HL-60 (cell line): Measurements from ENCODE around the gene ARL3.

Experiments
- DNase-seq, 2 experiments: peaks; one replicate each; pipeline ENCODE4 v3.0.0-alpha.2; 2010 to 2020; ENCODE audit warnings: low read depth in 1 of 2, low spot score in 1 of 2
- H3K27ac ChIP-seq: fragments of 250-450 bp; sonication (Bioruptor Pico); replicated peaks from 2 replicates; pipeline ENCODE4 v1.5.1; 2020; ENCODE audit warnings: mild to moderate bottlenecking, moderate library complexity
- H3K27me3 ChIP-seq: fragments of 250-450 bp; sonication (Bioruptor Pico); 2 replicates; pipeline ENCODE4 v1.5.1; 2021; ENCODE audit warnings: mild to moderate bottlenecking, moderate library complexity; ENCODE audit not compliant: insufficient read depth, poor library complexity, severe bottlenecking
- H3K4me3 ChIP-seq: replicated peaks from 2 replicates; pipeline ENCODE4 v1.5.1; 2011; ENCODE audit warnings: mild to moderate bottlenecking, control low read depth, low read length; ENCODE audit not compliant: insufficient read depth
- CTCF ChIP-seq: IDR thresholded peaks from one replicate; pipeline ENCODE4 v1.5.1; 2011; ENCODE audit warnings: low read length, control low read depth, inconsistent platforms; ENCODE audit not compliant: insufficient read depth
- GABPA ChIP-seq: IDR thresholded peaks from 2 replicates; pipeline ENCODE4 v1.6.1; 2012; ENCODE audit warnings: low read depth
- POLR2AphosphoS5 ChIP-seq: IDR thresholded peaks from 2 replicates; pipeline ENCODE4 v1.6.1; 2012; ENCODE audit warnings: low read depth
- SPI1 ChIP-seq: IDR thresholded peaks from 2 replicates; pipeline ENCODE4 v1.6.1; 2012; ENCODE audit warnings: low read depth, mild to moderate bottlenecking, borderline replicate concordance
- TF ChIP-seq, protein P1 (sequence below): IDR thresholded peaks from 2 replicates; pipeline ENCODE4 v1.6.1; 2012; ENCODE audit warnings: low read depth; ENCODE audit not compliant: insufficient replicate concordance

The ARL3 gene

GRCh38 chr10:102657984-102658724 is 56.0 kb downstream of the ARL3 start:
- Histone ChIP-seq H3K27ac (peak overlapping the region; percentile 31; the same call in 1 of the 2 replicates), H3K4me3 (no peak overlapping the region), H3K27me3 (no peaks in the 10 kb centered on the region)
- DNase-seq = peak in 1 of 2 experiments; percentile 56
- TF ChIP-seq POLR2AphosphoS5 = no peak
- no peak for TF ChIP-seq CTCF
- peak; percentile 62; the same call in 1 of the 2 replicates for TF ChIP-seq SPI1
- peak; percentile 33; the same call in 1 of the 2 replicates for TF ChIP-seq GABPA
- TF ChIP-seq, protein P1, sequence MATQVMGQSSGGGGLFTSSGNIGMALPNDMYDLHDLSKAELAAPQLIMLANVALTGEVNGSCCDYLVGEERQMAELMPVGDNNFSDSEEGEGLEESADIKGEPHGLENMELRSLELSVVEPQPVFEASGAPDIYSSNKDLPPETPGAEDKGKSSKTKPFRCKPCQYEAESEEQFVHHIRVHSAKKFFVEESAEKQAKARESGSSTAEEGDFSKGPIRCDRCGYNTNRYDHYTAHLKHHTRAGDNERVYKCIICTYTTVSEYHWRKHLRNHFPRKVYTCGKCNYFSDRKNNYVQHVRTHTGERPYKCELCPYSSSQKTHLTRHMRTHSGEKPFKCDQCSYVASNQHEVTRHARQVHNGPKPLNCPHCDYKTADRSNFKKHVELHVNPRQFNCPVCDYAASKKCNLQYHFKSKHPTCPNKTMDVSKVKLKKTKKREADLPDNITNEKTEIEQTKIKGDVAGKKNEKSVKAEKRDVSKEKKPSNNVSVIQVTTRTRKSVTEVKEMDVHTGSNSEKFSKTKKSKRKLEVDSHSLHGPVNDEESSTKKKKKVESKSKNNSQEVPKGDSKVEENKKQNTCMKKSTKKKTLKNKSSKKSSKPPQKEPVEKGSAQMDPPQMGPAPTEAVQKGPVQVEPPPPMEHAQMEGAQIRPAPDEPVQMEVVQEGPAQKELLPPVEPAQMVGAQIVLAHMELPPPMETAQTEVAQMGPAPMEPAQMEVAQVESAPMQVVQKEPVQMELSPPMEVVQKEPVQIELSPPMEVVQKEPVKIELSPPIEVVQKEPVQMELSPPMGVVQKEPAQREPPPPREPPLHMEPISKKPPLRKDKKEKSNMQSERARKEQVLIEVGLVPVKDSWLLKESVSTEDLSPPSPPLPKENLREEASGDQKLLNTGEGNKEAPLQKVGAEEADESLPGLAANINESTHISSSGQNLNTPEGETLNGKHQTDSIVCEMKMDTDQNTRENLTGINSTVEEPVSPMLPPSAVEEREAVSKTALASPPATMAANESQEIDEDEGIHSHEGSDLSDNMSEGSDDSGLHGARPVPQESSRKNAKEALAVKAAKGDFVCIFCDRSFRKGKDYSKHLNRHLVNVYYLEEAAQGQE = no peak

- H3K27me3 ChIP-seq = no peaks in the 10 kb centered on the region
- no peak overlapping the region for H3K4me3 ChIP-seq
- TF ChIP-seq GABPA (no peak), POLR2AphosphoS5 (no peak), CTCF (no peak), SPI1 (no peak)
- TF ChIP-seq, protein P1 = no peak
- DNase-seq = no peak
- H3K27ac ChIP-seq = no peak overlapping the region; the same call in 1 of the 2 replicates
Observed at GRCh38 chr10:102657451-102657850, 56.7 kb downstream of the ARL3 start.

DNA sequence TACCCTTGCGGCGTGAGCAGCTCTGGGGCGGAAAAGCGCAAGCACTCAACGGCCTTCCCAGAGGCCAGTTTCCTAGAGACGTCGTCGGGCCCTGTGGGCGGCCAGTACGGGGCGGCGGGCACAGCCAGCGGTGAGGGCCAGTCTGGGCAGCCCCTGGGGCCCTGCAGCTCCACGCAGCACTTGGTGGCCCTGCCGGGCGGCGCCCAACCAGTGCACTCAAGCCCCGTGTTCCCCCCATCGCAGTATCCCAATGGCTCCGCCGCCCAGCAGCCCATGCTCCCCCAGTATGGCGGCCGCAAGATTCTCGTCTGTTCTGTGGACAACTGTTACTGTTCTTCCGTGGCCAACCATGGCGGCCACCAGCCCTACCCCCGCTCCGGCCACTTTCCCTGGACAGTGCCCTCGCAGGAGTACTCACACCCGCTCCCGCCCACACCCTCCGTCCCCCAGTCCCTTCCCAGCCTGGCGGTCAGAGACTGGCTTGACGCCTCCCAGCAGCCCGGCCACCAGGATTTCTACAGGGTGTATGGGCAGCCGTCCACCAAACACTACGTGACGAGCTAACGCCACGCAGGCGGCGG is 57.3 kb downstream of the ARL3 start:
- Histone ChIP-seq H3K27ac (no peak overlapping the region), H3K4me3 (no peak overlapping the region), H3K27me3 (no peaks in the 10 kb centered on the region)
- no peak for DNase-seq
- TF ChIP-seq SPI1 (no peak), CTCF (no peak)

DNA sequence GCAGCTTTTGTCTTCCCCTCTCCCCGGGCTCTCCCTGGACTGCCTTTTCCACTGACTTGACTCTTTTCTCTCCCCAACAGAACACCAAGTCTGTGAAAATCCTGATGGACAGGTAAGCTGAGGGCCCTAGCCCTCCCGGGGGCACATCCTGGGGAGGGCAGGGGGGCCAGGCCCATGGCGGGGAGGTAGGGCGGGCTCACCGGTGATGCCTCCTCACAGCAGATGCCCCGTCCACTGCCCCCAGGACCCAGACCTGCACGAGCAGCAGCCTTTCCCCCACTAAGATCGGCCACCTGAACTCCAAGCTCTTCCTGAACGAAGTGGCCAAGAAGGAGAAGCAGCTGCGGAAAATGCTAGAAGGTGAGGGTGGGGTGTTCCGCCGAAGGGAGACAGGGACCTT is 58.2 kb downstream of the ARL3 start:
- Histone ChIP-seq H3K27ac (no peak overlapping the region), H3K27me3 (no peaks in the 10 kb centered on the region), H3K4me3 (no peak overlapping the region)
- TF ChIP-seq SPI1 = no peak
- no peak for TF ChIP-seq CTCF
- TF ChIP-seq, protein P1 = no peak
- no peak for TF ChIP-seq GABPA
- no peak for TF ChIP-seq POLR2AphosphoS5
- DNase-seq = no peak
